Measurements from ENCODE around the gene CEP85. TPM values are rescaled to one million over a fixed set of nuclear protein-coding genes. Genes with fewer than 3 reads are reported as not detected.

CEP85 gene
- total and polyA plus RNA-seq, 2 of the 13 experiments (the other 11 are each of a cell fraction or from before 2014, with no cell fraction given) = 16.1 to 26.7 TPM

GRCh38 chr1:26293911-26294463 lies 60.0 kb downstream of the CEP85 start:
- no peaks in the 10 kb centered on the region for H3K9me3 ChIP-seq (ENCODE audit: low read length)
- DNase-seq (ENCODE audit: low spot score) (no peak), FAIRE-seq (no peak), ATAC-seq (no peak)
- H3K9ac ChIP-seq (ENCODE audit: insufficient read depth, low read depth, low read length) = no peak overlapping the region
- no peak overlapping the region for H3K4me2 ChIP-seq (ENCODE audit: low read depth, low read length)
- BruUV-seq (replicated peaks) = no TSS peak
- H3K4me3 ChIP-seq (replicated peaks in 1 of 3; ENCODE audit: insufficient read depth in 1 of 3, low read depth in 2 of 3, low read length in 3 of 3) = no peak overlapping the region
- TF ChIP-seq ZNF672 (CRISPR knock-in tag; IDR thresholded peaks at IDR 0.05) (no peak), MAF1 (CRISPR knock-in tag; IDR thresholded peaks at IDR 0.05; ENCODE audit: borderline replicate concordance) (no peak), ARID5B (CRISPR knock-in tag; IDR thresholded peaks at IDR 0.05) (no peak), NFYC (CRISPR knock-in tag; IDR thresholded peaks at IDR 0.05) (no peak), ZNF430 (CRISPR knock-in tag; IDR thresholded peaks at IDR 0.05) (no peak), ZNF569 (CRISPR knock-in tag; IDR thresholded peaks at IDR 0.05; ENCODE audit: borderline replicate concordance) (no peak), PHF21A (CRISPR knock-in tag; IDR thresholded peaks at IDR 0.05) (no peak), WIZ (CRISPR knock-in tag; IDR thresholded peaks at IDR 0.05) (no peak)
- no peaks in the 10 kb centered on the region for H3K27me3 ChIP-seq (ENCODE audit: control insufficient read depth in 1 of 2, insufficient read depth in 2 of 2, low read length in 2 of 2)
- H3K79me2 ChIP-seq (ENCODE audit: insufficient read depth, low read length) = no peaks in the 10 kb centered on the region
- no peaks in the 10 kb centered on the region for H4K20me1 ChIP-seq (ENCODE audit: insufficient read depth, low read length)
- CTCF ChIA-PET (ENCODE audit: low intra/inter-chr PET ratio, low total read pairs) = no interaction called here
- in situ Hi-C loops (cut with HindIII; ENCODE audit: extremely low pct_ligation_motif_present, low pct_unique_long_range_greater_than_20kb) (no loop called here), intact Hi-C loops (cut with micrococcal nuclease; ENCODE audit: unreplicated experiment) (no loop called here)
- 86% methylated on average over 6 of the region's 11 CpGs for WGBS (ENCODE audit: low lambda C conversion rate)
- no peak overlapping the region for H3K27ac ChIP-seq (ENCODE audit: extremely low read length, insufficient read depth, low read length)
- no peaks in the 10 kb centered on the region for H3K4me1 ChIP-seq (ENCODE audit: insufficient read depth, low read length)
- POLR2A ChIA-PET = no interaction called here
- H3K36me3 ChIP-seq (replicated peaks in 1 of 2; ENCODE audit: control insufficient read depth in 1 of 2, insufficient read depth in 2 of 2, low read length in 2 of 2) = peaks cover 0 to 1% of the 10 kb centered on the region in 2 experiments; a peak in 1 of 5 replicates
- no peak overlapping the region for H2AFZ ChIP-seq (ENCODE audit: low read length)

Measured in HepG2 (cell line).